SK-N-SH treated with all-trans-retinoic acid at 6 μM for 48 hours (cell line): ENCODE results near the gene SPRYD7.

Experiments used
- ATAC-seq: fragments of 200-7000 bp; cut with Tn5 transposase; 3 replicates; pipeline ENCODE4 v1.9.1; 2020; ENCODE audit warnings: mild to moderate bottlenecking, moderate library complexity
- ARNTL ChIP-seq: fragments of 450-650 bp; formaldehyde crosslinking; IDR thresholded peaks from 2 replicates; pipeline ENCODE4 v1.5.0; 2020; ENCODE audit warnings: low read depth, mild to moderate bottlenecking, moderate library complexity, borderline replicate concordance
- BACH2 ChIP-seq: fragments of 250-450 bp; sonication (Bioruptor Pico); IDR thresholded peaks from 2 replicates; pipeline ENCODE4 v1.9.0; 2021; ENCODE audit warnings: mild to moderate bottlenecking, borderline replicate concordance
- CREB5 ChIP-seq: fragments of 250-450 bp; sonication (Bioruptor Pico); IDR thresholded peaks from 2 replicates; pipeline ENCODE4 v1.5.1; 2020; ENCODE audit warnings: low read depth, mild to moderate bottlenecking, moderate library complexity
- CSDC2 ChIP-seq: fragments of 250-450 bp; sonication (Bioruptor Pico); IDR thresholded peaks from 2 replicates; pipeline ENCODE4 v1.5.0; 2020; ENCODE audit warnings: mild to moderate bottlenecking, moderate library complexity
- CSRNP3 ChIP-seq: fragments of 250-450 bp; sonication (Bioruptor Pico); IDR thresholded peaks from 2 replicates; pipeline ENCODE4 v1.5.1; 2021; ENCODE audit warnings: mild to moderate bottlenecking, moderate library complexity
- GLIS3 ChIP-seq: fragments of 250-450 bp; sonication (Bioruptor Pico); IDR thresholded peaks from 2 replicates; pipeline ENCODE4 v1.5.0; 2020; ENCODE audit warnings: mild to moderate bottlenecking, moderate library complexity
- ISL1 ChIP-seq: fragments of 250-450 bp; sonication (Bioruptor Pico); IDR thresholded peaks from 2 replicates; pipeline ENCODE4 v2.1.2; 2022; ENCODE audit warnings: mild to moderate bottlenecking, moderate library complexity
- OSR1 ChIP-seq: fragments of 250-450 bp; sonication (Bioruptor Pico); IDR thresholded peaks from 2 replicates; pipeline ENCODE4 v1.8.0; 2022; ENCODE audit warnings: moderate library complexity, mild to moderate bottlenecking, inconsistent platforms
- PATZ1 ChIP-seq: fragments of 250-450 bp; sonication (Bioruptor Pico); IDR thresholded peaks from 2 replicates; pipeline ENCODE4 v1.8.0; 2020; ENCODE audit warnings: mild to moderate bottlenecking, moderate library complexity, borderline replicate concordance
- POU6F1 ChIP-seq: fragments of 250-450 bp; sonication (Bioruptor Pico); IDR thresholded peaks from 2 replicates; pipeline ENCODE4 v1.8.0; 2021; ENCODE audit warnings: low read depth, mild to moderate bottlenecking, moderate library complexity, borderline replicate concordance
- PPARA ChIP-seq: fragments of 250-450 bp; sonication (Bioruptor Pico); IDR thresholded peaks from 2 replicates; pipeline ENCODE4 v1.5.0; 2020; ENCODE audit warnings: mild to moderate bottlenecking, borderline replicate concordance
- RARB ChIP-seq: fragments of 250-450 bp; sonication (Bioruptor Pico); IDR thresholded peaks from 2 replicates; pipeline ENCODE4 v1.8.0; 2021; ENCODE audit warnings: mild to moderate bottlenecking, moderate library complexity
- SNAI2 ChIP-seq: fragments of 250-450 bp; sonication (Bioruptor Pico); IDR thresholded peaks from 2 replicates; pipeline ENCODE4 v1.5.0; 2020; ENCODE audit warnings: mild to moderate bottlenecking, moderate library complexity
- TCF4 ChIP-seq: fragments of 250-450 bp; sonication (Bioruptor Pico); IDR thresholded peaks from 2 replicates; pipeline ENCODE4 v1.8.0; 2021; ENCODE audit warnings: mild to moderate bottlenecking, moderate library complexity, borderline replicate concordance
- TOX ChIP-seq: fragments of 250-450 bp; sonication (Bioruptor Pico); IDR thresholded peaks from 2 replicates; pipeline ENCODE4 v1.8.0; 2021; ENCODE audit warnings: mild to moderate bottlenecking, moderate library complexity, borderline replicate concordance
- TSHZ2 ChIP-seq: fragments of 250-450 bp; sonication (Bioruptor Pico); IDR thresholded peaks from 2 replicates; pipeline ENCODE4 v1.5.0; 2020; ENCODE audit warnings: mild to moderate bottlenecking, moderate library complexity
- ZFP30 ChIP-seq: fragments of 450-650 bp; formaldehyde crosslinking; IDR thresholded peaks from 2 replicates; pipeline ENCODE4 v1.5.0; 2022; ENCODE audit warnings: mild to moderate bottlenecking, moderate library complexity
- ZNF70 ChIP-seq: fragments of 450-650 bp; formaldehyde crosslinking; IDR thresholded peaks from 2 replicates; pipeline ENCODE4 v1.5.0; 2020; ENCODE audit warnings: mild to moderate bottlenecking, moderate library complexity
- ZNF8 ChIP-seq: fragments of 450-650 bp; formaldehyde crosslinking; IDR thresholded peaks from 2 replicates; pipeline ENCODE4 v1.5.0; 2020; ENCODE audit warnings: mild to moderate bottlenecking, moderate library complexity

Gene SPRYD7

GRCh38 chr13:49936075-49936967 lies at the start of gene SPRYD7:
Gene SPRYD7 (minus strand): TSS chr13:49936340. CDS start chr13:49936235, 105 bp downstream.
- peak; percentile 97 for ATAC-seq
- TF ChIP-seq ISL1 (CRISPR knock-in tag) (no peak), TCF4 (CRISPR knock-in tag) (peak; percentile 23; the same call in 1 of the 2 replicates), PATZ1 (CRISPR knock-in tag) (peak; percentile 65; the same call in 1 of the 2 replicates)

GRCh38 chr13:49985129-49985528 lies 49.0 kb upstream of the SPRYD7 start:
- no peak for ATAC-seq
- TF ChIP-seq BACH2 (CRISPR knock-in tag) (no peak), PPARA (CRISPR knock-in tag) (no peak), ZNF70 (CRISPR knock-in tag) (no peak), CREB5 (CRISPR knock-in tag) (no peak), TSHZ2 (no peak), RARB (CRISPR knock-in tag) (no peak), OSR1 (CRISPR knock-in tag) (no peak), TCF4 (CRISPR knock-in tag) (no peak)
- TF ChIP-seq, all 23 proteins: peak for 0

- TF ChIP-seq OSR1 (CRISPR knock-in tag) (no peak), CREB5 (CRISPR knock-in tag) (no peak), BACH2 (CRISPR knock-in tag) (no peak), ISL1 (CRISPR knock-in tag) (no peak), POU6F1 (CRISPR knock-in tag) (no peak), ZFP30 (CRISPR knock-in tag) (no peak), CSRNP3 (CRISPR knock-in tag) (no peak), PATZ1 (CRISPR knock-in tag) (no peak), ARNTL (CRISPR knock-in tag) (no peak), PPARA (CRISPR knock-in tag) (no peak), TOX (CRISPR knock-in tag) (no peak), RARB (CRISPR knock-in tag) (no peak), CSDC2 (CRISPR knock-in tag) (no peak), SNAI2 (CRISPR knock-in tag) (no peak), ZNF70 (CRISPR knock-in tag) (no peak), ZNF8 (CRISPR knock-in tag) (no peak), GLIS3 (CRISPR knock-in tag) (no peak)
- no peak for ATAC-seq
Observed at GRCh38 chr13:49980266-49980665, 44.1 kb upstream of the SPRYD7 start.
